GM10266 (cell line): ENCODE measurements around the gene PRRT3.

Experiments used
- DNase-seq: peaks from one replicate; pipeline ENCODE4 v3.0.0; 2012; ENCODE audit errors: extremely low spot score
- TF ChIP-seq, protein P1 (sequence below): IDR thresholded peaks from 2 replicates; pipeline ENCODE4 v1.5.1; 2012; ENCODE audit warnings: mild to moderate bottlenecking, low read depth; ENCODE audit not compliant: control insufficient read depth, insufficient read depth; ENCODE audit errors: missing control alignments

The PRRT3 gene

DNA sequence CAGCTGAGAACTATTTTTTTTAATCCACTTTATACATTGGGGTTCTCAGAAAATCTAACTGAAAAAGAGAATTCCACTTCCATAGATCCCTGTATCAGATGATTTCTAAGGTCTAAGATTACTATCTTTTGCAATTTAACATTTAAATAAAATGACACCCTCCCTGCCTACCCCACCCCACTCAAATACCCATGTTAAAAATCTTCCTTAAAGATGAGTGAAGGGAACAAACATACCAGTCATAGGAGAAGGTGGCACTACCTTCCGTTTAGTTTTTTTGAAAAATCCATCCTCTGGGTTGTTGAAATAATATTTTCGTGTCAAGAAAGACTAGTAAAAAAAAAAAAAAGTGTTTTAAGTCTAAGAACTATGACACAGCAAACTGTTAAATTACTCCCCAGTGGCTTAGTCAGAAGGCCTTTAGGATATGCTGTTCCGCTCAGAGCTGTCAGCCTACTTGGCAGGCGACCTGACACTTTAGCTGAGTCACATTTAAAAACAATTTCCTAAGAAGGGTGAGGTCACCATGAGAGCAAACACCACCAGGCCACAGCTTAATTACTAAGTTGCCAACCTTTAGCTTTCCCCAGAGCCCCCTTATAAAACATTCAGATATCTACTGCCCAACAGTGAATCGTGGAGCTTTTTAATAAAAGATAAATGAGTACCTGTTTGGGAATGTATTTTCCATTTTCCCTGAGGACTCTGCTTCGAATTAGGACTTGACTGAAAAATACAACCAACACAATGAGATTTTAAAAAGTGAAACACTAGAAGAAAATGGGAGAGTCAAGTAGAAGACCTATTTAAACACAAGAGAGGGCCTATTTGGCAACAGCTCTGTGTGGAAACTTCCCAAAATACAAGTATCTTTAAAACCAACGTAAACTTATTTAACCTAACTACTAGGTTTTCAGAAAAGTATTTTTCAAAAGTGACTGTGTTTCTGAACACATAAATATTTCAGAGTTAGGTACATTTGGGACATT is 24.8 kb upstream of the PRRT3 start:
- no peak for DNase-seq
- TF ChIP-seq, protein P1, sequence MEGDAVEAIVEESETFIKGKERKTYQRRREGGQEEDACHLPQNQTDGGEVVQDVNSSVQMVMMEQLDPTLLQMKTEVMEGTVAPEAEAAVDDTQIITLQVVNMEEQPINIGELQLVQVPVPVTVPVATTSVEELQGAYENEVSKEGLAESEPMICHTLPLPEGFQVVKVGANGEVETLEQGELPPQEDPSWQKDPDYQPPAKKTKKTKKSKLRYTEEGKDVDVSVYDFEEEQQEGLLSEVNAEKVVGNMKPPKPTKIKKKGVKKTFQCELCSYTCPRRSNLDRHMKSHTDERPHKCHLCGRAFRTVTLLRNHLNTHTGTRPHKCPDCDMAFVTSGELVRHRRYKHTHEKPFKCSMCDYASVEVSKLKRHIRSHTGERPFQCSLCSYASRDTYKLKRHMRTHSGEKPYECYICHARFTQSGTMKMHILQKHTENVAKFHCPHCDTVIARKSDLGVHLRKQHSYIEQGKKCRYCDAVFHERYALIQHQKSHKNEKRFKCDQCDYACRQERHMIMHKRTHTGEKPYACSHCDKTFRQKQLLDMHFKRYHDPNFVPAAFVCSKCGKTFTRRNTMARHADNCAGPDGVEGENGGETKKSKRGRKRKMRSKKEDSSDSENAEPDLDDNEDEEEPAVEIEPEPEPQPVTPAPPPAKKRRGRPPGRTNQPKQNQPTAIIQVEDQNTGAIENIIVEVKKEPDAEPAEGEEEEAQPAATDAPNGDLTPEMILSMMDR: no peak

DNA sequence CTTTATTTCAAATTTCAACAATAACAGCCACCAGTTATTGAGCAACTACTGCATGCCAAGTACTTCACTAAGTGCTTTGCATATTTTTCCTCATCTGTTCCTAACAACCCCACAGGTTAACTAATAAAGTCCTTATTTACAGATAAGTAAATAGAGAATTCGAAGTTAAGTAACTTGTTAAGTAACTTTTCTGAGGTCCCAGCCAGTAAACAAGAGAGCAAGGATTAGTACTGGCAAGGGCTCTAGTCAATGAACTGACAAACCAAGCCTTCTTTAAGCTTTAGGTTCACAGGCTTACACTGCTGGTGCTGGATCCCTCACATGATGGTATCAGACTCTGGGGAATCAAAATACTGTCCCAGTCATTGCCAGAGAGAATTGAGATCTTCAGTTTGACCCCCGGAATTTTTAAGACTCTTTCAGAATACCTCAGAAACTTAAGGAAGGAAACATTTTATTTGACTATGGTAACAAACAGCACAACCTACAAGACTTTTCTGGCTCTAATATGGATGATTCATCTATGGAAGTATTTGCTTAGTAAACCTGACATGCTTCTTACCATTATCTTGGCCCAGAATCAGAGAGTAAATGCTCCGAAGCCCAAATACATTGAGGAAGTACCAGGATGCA is 17.9 kb upstream of the PRRT3 start:
- TF ChIP-seq, protein P1: no peak
- no peak for DNase-seq

DNA sequence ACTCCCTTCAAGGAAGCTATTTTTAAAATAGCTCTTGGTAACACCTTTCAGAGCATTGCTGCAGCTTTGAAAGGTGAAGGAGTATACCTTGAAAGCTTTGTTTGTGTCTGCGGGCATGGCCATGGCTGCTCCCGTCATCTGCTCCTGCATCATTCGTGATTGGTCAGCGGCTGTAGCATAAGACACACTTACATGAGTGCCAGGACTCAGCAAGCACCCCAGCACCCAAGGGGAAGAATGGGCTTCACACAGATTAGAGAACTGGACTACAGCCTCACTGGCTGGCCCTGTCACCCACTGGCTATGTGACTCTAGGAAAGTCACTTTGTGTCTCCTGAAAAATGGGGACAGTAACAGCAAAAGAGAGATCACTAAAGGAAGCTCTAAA is 17.4 kb upstream of the PRRT3 start:
- TF ChIP-seq, protein P1: no peak
- DNase-seq: no peak

DNA sequence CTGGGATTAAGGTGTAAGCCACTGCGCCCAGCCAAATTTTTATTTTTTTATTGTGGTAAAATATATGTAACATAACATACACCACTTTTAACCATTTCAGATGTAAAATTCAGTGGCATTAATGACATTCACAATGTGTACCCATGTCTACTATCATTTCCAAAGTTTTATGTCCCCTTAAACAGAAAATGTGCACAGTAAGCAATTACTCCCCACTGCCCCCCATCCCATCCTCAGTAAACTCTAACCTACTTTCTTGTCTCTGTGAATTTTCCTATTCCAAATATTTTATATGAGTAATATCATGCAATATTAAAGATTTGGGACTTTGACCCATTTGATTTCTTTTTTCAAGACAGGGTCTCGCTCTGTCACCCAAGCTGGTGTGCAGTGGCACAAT is 14.6 kb upstream of the PRRT3 start:
- DNase-seq: no peak
- TF ChIP-seq, protein P1: no peak

DNA sequence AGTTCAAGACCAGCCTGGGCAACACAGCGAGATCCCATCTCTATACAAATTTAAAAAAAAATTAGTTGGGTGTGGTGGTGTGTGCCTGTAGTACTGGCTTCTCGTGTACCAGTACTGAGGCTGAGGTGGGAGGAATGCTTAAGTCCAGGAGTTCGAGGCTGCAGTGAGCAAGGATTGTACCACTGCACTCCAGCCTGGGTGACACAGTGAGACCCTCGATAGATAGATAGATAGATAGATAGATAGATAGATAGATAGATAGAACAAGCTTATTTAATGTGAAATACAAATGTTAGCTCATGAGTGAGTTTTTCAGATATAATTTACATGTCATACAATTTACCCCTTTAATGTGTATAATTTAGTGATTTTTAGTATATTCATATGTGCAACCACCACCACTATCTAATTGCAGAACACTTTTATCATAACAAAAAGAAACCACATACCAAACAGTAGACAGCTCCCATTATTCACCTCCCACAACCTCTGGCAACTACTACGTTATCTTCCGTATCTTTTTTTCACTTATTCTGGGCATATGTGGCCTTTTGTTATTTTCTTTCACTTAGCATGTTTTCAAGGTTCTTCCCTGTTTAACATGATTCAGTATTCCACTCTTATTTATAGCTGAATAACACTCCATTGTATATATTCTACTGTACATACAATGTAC is 13.1 kb upstream of the PRRT3 start:
- TF ChIP-seq, protein P1: no peak

DNA sequence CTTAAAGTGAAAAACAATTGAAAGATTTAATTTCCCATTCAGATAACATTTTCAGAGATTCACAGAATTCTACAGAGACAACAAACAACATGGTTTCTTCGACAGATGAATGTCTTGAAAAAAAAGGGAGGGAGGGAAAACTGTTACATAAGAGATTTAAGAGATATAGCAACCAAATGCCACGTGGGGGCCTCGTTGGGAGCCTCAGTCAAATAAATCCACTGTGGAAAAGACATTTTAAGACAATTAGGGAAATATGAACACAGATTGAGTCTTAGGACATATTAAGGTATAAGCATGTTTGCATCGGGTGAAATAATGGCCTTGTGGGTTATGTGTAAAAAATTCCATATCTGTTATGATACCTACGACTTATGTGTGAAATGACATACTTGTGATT is 5.0 kb upstream of the PRRT3 start:
- TF ChIP-seq, protein P1: no peak
- DNase-seq: no peak

More for the DNA sequence above, 13.1 kb upstream of the PRRT3 start:
- DNase-seq: no peak
